ENCODE data around the gene PBX4. TPM values are rescaled to one million over a fixed set of nuclear protein-coding genes. Genes with fewer than 3 reads are reported as not detected.

Gene PBX4
- total RNA-seq, 1 experiment from 2014 or later = 2.5 TPM

DNA sequence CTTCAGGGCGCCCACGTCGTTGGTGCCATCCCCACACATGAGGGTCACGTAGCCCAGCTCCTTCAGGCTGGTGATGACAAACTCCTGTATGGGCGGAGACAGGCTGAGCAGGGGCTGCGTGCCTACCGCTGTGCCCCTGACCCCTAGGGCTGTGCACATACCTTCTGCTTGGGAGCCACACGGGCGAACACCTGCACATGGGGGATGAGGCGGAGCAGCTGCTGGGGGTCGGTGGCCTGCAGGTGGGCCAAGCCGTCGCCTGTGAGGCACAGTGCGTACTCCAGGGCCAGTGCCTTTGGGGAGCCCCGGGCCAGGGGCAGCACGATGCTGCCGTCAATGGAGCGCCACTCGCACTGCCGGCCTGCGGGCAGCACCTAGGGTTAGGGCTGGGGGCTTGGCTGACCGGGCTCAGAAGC is 31.1 kb upstream of the PBX4 start:
- DNase-seq (ENCODE audit: low spot score) = no peak

DNA sequence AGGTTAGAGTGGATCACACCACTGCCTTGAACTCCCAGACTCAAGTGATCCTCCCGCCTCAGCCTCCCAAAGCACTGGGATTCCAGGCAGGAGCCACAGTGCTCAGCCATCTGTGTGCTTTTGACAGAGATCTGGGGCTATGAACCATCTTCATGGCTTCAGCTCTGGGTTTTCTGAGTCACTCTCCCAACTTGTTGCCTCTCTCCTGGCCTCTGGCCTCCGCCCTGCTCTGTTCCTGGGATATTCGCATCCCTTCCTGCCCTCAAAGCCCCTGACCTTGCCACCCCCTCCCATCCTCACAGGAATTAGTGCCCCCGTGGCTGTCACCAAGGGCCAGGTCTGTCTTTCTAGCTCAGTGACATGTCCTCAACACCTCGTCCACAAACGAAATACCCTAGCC is 30.7 kb upstream of the PBX4 start:
- no peak for DNase-seq (ENCODE audit: low spot score)

DNA sequence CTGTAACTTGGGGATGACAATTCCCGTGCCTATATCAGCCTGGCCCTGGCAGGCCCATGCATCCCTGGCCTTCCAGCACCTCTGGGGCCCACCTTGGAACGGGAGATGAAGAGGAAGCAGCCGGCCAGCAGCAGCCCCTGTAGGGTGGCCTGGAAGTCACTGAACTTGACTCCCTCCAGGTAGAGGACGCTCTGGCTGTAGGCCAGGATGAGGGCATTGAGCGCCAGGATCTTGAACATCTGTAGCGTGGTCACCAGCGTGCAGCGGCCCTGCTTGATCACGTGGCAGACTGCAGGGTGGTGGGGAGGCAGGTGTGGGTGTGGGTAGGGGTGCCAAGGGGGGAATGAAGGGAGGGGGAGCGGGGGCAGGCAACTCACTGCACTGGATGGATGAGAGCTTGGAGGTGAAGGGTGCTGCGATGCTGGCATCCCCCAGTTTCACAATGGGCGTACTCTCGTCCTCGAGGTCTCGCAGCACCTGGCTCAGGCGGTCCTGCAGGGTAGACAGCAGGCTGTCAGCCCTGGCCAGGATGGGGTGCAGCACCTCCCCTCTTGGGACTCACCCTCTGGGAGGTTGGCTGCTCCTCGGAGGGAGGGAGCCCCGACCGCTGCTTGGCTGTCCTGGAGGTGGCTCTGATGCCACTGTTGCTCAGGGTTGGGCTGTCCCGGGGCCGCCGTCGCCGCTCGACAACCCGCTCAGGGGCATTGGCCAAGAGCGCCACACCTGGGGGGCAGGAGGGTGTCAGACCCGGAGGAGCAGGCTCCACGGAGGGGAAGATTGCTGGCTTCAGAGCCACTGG is 28.7 kb upstream of the PBX4 start:
- no peak for DNase-seq (ENCODE audit: low spot score)

DNA sequence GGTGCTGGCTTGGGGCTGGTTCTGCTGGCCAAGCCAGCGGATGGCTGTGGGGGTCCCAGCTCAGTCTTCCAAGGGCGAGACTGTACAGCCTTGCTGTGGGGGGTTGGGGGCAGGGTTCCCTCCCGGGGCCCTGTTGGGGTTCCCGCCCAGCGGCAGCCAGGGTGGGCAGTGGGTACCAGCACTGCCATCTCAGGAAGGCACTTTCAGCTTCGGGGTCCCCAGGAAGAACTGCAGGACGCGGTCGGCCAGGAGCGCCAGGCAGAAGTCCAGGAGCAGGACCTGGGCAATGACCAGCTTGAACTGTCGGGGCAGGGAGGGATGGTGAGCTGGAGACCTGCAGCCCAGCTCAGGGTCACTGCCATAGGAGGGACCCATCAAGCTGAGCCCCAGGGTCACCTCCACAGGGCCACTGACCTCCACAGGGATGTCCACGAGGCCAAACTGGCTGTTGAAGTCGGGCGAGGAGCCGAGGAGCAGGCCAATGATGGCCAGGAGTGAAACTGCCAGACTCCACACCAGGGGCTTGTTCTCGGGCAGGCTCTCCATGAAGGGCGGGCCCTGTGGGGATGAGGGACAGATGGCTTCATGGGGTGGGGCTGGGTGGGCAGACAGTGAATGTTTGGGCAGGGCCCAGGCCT is 26.9 kb upstream of the PBX4 start:
- DNase-seq (ENCODE audit: low spot score) = no peak

DNA sequence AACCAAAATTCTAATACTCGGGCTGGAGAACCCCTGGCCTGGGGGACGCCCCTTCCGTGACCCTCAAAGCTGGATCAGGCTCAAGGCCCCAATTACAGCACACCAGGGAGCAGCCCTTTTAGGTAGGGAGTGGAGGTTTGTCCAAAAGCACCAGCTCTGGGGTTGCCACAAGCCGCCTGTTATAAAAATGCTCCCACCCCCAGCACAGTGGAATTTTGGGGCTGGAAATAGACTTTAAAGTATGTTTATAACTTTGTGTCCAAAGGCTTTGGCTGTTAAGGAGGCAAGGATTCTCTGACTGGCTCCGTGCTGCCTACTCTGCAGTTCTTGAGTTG is 25.5 kb upstream of the PBX4 start:
- DNase-seq (ENCODE audit: low spot score) = no peak

DNA sequence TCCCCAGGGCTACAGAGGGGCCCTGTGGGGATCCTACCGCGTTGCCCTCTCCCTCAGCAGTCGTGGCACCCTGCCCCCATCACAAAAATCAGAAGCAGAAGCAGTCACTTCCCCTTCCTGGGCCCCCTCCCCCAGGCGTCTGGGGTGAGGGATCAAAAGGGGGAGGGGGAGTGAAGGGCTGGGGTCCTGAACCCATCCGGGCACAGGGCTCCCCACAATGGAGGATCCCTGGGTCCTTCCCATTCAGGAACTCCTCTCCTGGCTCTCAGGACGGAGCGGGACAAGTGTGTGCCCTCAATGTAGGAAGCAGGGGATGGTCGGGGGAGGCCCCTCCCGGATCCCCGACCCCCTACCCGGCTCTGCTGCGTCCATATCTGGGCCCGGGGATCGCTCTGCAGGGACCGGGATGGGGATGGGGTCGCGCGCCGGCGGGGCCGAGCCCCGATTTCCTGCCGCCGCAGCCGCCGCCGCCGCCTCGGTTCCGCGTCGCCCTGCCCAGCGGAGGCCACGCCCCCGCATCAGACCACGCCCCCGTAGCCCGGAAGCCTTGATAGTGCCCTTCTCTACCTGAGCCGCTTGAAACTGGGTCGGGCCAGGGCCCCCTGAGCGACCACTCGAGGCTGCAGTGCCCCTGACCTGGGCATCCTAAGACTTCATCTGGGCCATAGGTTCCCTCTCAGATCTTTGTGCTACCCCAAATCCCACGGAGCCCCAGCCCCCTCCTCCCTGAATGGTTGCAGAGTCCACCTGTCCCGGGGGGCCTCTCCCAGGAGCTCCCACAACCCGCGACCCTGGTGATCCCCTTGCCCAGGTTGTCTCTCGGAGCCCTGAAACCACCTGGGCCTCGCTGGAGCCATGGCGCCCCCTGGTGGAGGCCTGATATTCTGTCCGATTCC is 24.9 kb upstream of the PBX4 start, which contains the start of gene GMIP:
GMIP (minus strand) TSS at position 500 of the 896 bp plus-strand sequence; CDS start at position 372, 128 bp downstream.
- peak; percentile 71 for DNase-seq (ENCODE audit: low spot score)

DNA sequence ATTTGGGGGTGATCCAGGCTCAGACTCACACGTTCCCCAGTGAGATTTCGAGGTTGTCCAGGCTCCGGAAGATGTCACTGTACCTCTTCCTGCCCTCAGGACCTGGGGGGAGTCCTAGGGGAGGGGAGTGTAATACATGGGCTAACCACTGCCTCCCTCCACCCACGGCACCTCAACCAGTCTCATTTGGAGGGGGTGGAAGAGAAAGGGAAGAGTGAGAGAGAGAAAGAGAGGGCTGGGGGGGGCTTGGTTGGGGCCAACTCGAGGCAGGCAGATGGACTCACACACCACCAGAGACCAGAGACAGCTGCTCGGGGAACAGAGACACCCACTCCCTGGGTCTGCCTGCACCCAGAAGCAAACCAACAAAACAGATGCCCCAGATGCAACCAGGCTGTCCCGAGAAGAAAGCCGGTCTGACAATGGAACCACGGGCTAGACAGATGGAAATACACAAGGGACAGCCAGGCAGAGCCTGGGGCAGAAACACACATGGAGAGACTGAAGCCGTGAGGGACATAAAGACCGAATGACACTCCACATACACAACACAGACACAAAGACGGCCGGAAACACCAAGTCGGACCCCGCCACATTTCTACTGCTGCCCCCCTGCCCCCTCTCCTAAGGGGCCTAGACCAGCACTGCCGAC is 24.1 kb upstream of the PBX4 start:
- DNase-seq (ENCODE audit: low spot score) = peak; percentile 10

DNA sequence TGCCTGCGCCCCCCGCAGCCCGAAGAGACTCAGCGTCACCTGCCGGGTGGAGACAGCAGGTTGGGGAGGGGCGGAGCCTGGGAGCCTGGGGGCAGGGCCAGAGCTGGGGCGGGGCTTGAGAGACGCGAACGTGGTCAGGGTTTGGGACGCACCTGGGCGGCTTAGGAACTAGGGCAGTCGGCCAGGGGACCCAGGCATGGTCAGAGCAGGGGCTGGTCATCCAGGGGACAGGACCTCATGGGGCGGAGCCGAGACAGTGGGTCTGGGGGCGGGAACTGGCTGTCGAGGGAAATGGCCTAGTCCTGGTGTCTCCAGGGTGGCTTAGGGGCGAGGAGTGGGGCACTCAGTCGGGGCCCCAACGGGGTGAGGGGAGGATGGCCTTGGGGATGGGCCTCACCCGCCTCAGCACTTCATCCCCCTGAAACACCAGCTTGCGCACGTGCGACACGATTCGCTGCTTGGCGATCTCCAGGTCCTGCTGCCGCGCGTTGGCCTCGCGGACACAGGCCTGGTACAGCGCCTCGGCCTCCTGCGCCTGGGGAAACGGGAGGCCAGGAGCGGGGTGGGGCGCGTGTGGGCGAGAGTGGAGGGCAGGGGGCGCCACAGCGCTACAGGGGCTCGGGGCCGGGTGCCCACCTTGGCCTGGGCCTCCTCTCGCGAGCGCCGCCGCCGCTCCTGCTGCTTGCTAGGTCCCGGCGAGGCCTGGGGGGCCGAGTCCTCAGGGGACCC is 19.2 kb upstream of the PBX4 start:
- no peak for DNase-seq (ENCODE audit: low spot score)

DNA sequence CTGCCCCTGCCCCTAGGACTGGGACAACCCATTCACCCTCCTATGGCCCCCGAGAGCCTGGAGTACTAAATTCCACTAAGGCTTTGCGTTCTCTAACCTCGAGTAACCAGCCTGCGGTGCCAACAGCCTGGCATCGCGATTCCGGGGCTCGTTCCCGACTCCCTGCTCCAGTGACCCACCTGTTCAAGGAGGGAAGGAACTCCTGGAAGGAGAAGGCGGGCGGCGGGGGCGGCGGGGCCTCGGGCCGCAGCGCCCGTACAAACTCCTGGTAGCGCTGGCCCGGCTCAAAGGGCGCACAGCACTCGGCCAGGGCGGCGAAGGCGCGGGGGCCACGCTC is 18.7 kb upstream of the PBX4 start:
- no peak for DNase-seq (ENCODE audit: low spot score)

DNA sequence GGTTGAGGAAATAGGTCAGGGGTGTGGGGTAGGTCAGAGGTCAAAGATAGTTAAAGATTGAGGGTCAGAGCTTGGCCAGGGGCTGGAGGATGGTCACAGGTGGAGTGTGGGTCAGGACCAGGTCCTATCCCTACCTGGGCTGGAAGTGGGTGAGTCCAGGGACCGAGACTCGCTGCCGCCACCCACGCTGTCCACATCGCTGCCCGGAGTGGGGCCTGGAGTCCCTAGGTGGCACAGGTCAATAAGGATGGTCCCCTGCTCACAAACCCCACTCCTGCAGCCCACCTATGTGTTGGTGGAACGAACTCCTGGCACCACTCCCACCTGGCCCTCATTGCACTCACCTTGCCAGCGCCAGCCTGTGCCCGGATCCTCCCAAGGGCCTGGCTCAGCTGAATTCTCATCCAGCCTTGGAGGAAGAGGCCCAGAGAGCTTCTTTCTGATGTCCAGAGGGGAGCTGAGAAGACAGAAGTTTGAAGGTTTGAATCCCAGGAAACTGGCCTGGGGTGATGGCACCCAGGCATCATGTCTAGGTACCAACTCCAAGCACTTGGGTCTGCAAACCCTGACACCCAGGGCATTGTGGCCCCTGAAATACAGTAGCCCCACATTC is 18.2 kb upstream of the PBX4 start:
- DNase-seq (ENCODE audit: low spot score) = no peak

DNA sequence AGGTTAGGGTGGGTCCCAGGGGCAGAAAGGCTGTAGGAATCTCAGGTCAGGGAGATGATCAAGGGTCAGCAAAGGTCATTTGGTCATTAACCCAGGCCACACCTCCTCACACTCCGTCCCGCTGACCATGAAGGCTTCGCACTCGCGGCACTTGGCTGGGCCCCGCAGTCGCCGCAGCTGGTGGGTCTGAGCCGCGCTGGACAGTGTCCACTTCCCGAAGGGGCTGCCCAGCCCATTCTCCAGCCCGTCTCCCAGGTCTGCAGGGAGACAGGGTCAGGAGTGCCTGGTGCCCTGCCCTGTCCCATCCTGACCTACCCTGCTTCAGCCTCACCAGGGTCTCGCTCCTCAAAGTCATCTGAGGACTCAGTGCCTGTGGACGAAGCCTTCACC is 16.8 kb upstream of the PBX4 start:
- DNase-seq (ENCODE audit: low spot score) = no peak

DNA sequence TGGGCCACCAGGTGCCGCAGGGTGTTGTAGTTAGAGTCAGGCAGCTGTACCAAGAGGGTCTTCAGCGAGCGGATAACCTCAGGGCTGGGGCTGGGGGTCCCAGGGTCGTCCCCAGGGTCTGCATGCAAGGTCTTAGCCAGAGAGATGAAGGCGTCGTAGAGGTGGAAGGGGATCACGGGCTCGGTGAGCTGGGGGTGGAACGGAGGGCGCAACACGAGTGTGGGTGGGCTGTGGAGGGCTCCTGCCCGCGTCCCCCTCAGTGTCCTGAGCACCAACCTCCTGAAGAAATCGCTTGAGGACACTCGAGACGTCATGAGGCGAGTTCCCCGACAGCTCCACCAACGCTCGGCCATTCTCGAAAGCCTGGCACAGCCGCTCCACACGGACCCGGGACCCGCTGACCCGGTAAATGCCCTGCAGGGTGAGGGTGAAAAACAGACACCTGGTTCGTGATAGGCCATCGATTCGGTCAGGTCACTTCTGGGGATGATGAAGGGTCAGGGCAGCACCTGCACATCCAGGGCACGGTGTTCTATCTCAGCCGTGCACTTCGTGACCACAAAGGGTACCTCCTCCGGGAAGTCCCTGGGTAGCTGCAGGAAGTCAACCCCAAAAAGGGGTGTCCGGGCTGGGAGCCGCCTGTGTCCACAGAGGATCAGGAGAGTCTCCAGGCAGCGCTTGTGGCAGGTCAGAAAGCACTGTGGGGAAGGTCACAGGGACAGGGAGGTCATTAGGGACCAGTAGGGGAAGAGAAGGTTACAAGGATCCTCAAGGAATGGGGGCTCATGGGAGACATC is 16.2 kb upstream of the PBX4 start:
- no peak for DNase-seq (ENCODE audit: low spot score)

DNA sequence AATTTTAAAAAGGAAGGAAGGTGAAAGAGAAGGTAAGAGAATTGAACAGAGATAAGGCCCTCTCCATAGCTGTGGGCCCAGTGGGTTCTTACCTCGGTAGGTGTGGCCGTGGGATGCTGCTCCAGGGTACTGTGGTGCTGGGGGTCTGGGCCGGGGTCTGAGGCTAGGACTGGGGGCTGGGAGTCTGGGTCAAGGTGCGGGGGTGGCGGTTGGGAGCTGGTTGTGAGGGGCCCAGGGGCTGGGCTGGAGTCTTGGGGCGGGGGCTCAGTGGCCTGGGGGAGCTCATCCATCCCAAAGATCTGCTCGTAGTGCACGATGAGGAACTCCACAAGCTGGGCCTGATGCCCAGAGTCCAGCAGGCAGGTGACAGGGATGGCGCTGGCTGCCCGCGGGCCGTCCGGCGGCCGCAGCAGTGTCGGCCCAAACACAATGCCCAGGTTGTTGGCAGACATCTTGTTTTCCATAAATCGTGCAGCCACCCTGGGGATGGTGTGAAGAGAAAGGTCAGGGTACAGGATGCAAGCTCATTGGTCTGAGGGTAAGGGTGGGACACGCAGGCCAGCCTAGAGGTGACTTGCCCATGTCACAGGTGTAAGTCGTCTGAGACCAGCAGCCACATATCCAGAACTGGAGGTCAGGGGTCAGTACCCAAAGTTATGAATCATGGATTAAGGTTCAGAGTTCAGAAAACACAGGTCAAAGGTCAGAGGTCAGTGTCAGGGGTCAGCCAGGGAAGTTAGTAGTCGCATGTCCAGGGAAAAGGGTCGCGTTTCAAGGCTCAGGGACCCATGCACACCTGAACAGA is 15.4 kb upstream of the PBX4 start:
- no peak for DNase-seq (ENCODE audit: low spot score)

DNA sequence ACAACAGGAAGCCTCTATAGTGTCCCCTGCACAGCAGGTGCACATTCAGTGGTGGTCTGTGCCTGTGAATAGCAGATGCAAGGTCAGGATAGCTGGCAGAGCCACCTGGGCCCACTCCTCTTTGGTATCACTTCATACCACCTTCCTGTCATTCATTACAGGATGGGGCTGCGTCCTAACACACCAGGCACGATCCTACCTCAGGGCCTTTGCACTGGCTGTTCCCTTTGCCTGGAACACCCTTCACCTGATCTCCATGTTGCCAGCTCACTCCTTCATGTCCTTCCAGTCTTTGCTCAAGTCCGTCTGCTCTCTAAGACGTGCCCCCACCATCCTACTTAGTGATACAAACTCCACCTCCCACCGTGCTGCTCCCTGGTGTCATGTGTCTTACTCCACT is 14.2 kb upstream of the PBX4 start:
- no peak for DNase-seq (ENCODE audit: low spot score)

DNA sequence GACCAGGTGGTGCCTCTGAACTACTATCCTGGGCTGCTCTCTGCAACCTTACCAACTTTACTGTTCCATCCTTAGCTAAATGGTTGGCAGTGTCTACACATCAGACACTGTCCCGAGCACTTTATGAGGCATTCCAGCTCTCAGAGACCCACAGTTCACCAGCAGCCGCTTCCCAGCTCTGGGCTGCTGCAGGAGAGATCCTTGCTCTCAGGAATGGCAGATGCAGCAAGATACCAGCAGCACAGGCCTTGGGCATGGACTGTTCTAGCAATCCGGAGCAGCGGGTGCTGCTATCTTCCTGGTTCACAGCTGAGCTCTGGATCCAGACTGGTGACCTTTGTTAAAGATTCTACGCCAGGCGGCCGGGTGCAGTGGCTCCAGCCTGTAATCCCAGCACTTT is 12.9 kb upstream of the PBX4 start:
- no peak for DNase-seq (ENCODE audit: low spot score)

DNA sequence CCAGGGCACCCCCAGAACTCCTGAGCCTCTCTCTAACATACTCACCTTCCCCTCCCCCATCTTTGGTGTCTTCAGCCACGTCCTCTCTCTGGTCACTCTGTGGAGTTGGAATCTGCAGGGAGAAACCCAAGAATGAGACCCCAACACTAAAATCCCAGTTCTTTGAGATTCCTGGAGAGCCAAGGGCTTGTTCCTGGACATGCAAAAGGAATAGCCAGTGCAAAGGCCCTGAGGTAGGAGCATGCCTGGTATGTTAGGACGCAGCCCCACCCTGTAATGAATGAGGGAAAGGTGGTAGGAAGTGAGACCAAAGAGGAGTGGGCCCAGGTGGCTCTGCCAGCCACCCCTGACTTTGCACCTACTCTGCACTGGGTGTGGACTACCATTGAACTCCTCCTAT is 11.9 kb upstream of the PBX4 start:
- DNase-seq (ENCODE audit: low spot score) = no peak

DNA sequence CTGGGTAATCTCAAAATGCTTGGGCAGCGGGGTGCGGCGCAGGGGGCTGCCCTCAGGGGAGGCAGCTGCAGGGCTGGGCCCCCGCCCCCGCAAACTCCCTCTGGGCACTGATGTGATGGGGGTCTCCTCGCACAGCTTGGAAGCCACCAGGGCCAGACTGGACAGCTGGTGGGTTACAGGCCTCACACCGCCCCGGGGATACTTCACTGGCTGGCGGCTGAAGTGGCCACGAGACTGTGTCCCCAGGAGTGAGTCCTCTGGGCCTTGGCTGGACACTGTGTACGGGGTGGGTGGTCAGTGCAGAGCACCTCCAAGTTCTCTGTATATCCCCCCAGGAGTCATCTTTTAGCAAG is 11.6 kb upstream of the PBX4 start:
- DNase-seq (ENCODE audit: low spot score) = no peak

DNA sequence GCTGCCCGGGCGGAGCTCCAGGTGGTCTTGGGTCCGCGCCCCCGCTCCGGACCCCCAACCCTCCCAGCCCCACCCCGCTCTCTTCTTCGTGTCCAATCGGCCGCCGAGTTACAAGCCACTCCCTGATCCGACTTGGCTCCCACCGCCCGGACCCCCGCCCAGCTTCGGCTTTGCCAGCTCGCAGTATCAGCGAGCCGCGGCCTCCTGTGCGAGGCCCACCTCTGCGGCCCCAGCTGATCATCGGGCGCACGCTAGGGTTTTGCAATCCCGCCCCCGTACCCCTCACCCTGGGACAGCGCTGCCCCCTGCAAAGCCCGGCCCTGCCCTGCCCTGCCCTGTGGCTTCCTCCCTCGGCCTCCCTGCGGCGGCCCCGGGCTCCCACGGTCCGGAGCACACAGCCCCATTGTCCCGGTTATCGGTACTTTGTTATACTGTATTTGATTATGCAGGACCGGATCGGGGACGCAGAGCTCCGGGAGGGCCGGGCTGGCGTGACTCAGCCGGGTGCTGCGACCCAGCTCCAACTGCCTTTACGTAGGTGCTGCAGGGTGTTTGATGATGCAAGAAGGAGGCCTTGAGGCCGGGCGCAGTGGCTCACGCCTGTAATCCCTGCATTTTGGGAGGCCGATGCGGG is 10.1 kb upstream of the PBX4 start:
- peak; percentile 64 for DNase-seq (ENCODE audit: low spot score)

Measured in HT-29 (cell line).